HG03066 (cell line): Measurements from ENCODE around the gene PIMREG.

Source experiments
- ATAC-seq: cut with Tn5 transposase; IDR thresholded peaks from one replicate; pipeline ENCODE4 v1.9.1; 2021; ENCODE audit warnings: low read depth; ENCODE audit not compliant: unreplicated experiment

PIMREG gene, protein sequence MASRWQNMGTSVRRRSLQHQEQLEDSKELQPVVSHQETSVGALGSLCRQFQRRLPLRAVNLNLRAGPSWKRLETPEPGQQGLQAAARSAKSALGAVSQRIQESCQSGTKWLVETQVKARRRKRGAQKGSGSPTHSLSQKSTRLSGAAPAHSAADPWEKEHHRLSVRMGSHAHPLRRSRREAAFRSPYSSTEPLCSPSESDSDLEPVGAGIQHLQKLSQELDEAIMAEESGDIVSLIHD

DNA sequence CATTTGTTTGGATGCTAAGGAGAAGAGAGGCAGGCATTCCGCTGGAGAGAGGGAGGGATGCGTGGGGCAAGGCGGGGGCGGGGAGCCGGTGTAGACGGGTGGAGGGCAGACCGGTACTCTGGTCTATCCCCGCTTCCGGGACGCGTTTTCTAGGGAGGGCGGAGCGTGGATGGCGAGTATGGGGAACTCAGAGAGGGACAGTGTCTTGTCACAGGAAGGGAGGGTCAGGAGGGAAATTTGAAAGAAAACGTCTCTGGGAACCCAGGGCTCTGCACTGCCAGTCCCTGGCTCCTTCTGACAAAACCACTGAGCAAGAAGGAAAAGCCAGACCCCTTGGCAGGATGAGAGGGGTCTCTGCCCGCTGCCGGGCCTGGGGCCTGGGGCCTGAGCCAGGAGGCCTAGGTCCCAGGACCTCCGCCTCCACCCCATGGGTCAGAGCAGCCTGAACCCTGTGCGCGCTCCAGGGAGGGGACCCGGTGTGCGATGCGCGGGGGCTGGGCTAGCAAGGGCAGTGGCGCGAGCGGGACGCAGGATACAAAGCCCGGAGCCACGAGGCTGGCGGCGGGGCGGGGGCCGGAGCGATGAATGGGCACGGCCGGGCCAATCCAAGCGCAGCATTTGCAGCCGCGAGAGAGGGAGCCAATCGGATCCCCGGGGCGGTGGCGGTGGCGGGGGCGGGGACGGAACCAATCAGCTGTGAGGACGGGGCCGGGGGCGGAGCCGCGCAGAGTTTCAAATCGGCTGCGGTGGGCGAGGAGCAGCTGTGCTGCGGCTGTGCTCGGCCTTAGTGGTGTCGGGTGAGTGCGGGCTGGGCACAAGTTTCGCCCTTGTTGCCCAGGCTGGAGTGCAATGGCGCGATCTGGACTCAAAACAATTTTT, at the start of gene PIMREG:
TSS of gene PIMREG (plus strand) at position 764 of the 879 bp plus-strand sequence. CDS start 656 bp downstream, outside the sequence.
- peak; percentile 82 for ATAC-seq

DNA sequence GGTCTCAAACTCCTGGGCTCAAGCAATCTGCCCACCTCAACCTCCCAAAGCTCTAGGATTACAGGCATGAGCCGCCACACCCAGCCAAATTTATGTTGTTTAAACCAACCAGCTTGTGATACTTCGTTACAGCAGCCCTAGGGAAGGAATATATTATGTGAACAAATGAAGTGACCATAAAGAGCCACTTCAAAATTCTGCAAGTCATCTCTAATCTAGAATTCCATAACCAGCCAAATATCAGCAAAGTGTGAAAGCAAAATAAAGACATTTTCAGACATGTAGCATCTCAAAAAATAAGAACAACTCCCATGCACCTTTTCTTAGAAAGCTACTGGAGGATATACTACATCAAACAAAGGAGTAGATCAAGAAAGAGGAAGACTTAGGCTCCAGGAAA, 45.3 kb upstream of the PIMREG start:
- no peak for ATAC-seq

DNA sequence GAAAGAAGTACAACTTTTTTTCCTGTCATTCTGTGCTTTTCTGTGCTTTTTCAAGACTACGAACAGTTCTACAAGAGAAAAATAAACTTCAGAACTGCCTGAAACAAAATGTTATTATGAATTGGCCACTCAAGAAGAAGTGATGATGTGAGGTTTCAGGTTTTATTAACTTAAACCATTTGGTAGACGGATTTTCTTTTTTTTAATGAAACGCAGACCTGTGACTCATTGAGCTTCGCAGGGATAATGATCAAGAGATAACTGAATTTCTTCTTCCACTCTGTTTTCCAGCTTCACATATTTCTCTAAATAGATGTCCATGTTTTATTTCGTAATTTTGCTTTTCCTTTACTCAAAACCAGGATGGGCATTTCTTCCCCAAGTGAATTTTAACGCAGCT, 42.0 kb upstream of the PIMREG start:
- no peak for ATAC-seq

DNA sequence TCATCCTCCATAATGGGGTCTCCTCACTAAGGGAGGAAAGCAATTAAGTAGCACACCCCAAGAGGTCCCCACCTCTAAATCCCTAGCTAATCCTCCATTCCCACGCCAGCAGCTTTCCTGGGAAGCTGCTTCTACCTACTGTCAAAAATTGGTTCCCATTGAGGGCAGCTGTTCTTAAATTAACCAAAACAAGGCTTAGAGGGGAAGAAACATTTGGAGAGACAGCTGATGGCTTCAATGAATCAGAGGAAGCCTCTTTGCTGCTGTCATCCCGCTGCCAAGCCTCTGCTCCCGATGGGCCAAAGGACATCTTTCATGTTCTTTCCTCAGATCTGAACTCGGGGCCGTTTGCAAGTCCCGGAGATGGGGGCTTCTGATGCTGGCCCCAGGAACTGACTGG, 36.0 kb upstream of the PIMREG start:
- no peak for ATAC-seq

DNA sequence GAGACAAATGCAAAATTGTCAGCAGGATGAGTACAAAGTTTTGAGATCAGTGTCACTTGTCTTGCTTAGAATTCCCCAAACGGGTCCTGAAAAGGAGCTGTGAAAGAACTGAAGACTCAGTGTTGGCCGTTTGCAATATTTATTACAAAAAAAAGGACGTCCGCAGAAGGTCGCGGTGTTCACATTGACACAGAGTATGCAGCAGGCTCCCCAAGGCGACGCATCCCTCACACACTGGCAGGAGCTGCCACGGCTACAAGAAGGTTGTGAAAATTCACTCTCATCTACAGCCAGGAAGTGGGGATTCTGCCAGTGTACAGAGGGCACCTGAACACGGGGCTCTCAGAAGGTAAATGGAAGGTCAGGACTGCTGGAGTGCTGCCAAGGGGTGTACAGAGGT, 35.5 kb upstream of the PIMREG start:
- no peak for ATAC-seq

DNA sequence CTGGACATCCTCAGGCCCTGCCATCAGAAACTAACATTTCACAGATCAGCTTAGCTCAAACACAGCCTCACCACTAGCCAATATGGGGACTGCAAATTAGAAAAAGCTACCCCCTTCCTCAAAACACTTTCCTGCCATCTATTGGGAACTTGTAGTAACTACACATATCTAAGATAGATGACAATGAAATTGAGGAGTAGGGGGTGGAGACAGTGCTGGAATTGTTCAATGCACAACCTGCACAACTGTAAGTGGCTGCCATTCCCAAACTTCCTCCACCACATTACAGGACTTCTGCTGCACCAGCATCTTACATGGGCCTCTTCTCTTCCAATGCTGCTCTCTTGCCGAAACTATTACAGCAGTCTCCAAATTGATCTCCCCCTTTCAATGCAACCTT, 31.2 kb upstream of the PIMREG start:
- no peak for ATAC-seq

DNA sequence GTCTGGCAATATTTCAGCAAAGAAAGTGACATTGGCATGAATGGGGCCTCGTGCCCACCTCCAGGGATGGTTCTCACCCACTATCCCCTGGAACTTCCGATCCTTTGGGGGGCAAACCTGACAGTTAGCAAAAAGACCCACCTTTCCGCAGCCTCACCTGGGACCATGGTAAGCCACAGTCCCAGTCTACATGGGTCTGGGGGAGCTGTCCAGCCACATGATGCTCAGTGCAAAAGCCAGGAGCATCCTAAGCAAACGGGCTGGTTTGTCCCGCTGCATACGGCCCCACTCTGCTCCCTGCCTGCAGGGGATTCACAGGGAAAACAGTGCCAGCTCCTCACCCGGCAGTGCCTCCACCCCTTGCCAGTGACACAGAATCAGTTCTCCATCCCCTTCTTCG, 28.6 kb upstream of the PIMREG start:
- ATAC-seq: no peak

DNA sequence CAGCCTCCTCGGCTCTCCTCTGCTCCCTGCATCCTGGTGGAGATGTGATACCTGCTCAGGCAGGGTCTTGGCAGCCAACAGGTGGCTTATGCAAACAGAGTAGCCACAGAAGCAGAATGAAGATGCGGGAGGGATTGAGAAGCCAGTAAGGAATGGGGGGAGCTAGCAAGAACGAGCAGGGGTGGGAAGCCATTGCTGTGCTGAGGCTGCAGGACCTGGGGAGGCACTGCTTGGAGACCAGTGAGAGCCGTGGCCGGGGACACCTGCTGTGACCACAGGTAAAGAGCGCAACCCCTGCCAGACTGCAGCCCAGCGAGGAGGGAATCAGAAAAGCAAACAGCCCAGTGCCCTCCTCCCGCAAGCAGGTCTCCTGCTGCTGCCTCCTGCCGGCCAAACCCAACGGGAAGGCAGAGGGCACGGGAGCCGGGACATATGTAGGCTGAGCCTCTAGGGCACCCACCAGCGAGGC, 24.0 kb upstream of the PIMREG start:
- no peak for ATAC-seq

DNA sequence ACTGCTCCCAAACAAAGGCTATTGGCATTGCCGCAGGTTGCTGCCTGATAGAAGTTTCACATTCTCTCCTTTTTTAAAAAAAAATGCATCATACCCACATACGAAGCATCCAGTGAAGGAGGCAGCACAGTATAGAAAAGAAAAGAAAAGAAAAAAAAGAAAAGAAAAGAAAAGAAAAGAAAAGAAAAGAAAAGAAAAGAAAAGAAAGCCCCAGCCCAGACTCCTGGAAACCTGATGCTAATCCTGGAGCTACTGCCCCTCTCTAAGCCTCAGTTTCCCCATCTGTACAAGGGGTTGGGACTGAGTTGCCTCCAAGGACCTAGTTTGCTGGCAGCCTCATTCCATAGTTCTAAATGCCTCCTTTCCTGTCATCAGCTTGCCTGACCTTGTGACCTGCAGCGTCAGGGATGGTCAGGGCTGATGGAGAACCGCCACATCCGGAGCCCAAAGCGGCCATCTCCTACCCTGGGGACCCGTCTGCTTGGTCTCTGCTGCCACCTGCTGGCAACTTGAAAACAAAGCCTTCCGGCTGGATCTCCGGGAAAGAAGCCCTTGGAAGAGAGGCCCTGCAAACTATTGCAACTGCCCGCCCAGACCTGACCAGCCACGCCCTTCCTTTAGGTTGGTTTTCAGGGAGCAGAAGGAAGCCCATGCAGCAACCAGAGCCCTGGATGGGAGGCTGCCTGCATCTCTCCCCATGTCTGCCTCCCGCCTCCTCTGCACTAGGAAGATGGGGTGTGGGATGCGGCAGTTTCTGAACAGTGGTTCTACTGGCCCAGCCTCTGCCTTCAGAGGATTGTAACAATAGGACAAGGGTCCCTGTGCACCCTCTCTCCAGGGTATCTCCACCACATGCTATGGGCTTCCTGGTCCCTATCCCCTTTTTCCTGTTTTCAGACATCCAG, 22.3 kb upstream of the PIMREG start:
- ATAC-seq: no peak

DNA sequence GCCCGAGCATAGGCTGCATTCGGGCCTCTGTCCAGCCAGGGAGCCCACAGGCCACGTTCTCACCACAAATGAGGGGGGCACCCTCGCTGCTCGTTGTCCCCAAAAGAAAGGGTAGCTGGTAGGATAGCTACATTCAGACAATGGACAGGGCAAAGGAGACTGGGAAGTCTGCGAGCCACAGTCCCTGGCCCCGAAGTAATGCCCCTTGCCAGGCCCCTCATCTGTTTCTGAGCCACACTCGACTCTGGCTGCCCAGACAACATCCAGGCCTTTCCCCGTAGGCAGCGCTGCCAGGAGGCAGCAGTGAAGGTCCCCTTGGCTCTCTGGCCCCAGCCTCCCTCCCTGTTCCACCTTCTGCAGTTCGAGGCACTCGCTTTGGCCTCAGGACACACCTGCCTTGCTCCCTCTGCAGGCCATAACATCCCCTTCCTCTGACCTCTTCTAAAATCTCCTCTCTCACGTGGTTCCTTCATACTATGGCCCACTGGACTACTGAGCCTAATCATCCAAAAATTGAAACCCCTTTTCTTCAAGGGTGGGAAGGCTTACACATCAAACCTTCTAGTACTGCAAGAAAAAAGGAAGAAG, 21.5 kb upstream of the PIMREG start:
- ATAC-seq: no peak

DNA sequence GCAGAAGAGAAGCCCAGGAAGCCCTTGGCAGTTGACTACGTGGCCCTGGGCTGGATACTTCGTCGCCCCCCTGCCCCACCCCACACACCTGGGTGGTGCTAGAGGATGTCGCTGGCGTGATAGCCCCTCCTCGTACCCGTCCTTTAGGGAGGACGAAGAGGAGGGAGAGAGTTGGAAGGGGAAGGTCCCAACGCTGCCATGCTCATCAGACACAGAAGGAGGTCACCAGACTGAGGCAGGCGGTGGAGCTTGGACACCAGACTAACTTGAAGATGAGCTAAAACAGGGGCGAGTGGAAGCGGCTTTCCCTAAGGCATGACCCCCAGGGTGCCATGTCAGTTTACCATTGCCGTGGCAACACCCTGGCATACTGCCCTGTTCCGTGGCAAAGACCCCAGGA, 20.3 kb upstream of the PIMREG start:
- ATAC-seq: no peak

DNA sequence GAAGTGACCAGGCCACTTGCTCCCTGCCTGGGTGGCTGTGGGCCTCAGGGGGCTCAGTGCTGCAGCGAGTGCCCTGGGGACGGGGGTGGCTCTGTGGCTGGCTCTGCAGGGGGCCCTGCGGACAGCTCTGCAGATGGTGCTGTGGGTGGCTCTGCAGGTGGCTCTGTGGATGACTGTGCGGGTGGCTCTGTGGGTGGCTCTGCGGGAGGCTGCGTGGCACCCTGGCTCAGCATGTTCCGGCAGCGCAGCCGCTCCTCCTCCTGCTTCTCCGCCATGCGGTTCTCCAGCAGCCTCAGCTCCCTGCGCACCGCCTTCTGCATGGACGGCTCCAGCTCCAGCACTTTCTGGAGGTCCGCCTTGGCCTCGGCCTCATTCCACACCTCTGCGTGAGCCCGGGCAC, 18.8 kb upstream of the PIMREG start:
- no peak for ATAC-seq

DNA sequence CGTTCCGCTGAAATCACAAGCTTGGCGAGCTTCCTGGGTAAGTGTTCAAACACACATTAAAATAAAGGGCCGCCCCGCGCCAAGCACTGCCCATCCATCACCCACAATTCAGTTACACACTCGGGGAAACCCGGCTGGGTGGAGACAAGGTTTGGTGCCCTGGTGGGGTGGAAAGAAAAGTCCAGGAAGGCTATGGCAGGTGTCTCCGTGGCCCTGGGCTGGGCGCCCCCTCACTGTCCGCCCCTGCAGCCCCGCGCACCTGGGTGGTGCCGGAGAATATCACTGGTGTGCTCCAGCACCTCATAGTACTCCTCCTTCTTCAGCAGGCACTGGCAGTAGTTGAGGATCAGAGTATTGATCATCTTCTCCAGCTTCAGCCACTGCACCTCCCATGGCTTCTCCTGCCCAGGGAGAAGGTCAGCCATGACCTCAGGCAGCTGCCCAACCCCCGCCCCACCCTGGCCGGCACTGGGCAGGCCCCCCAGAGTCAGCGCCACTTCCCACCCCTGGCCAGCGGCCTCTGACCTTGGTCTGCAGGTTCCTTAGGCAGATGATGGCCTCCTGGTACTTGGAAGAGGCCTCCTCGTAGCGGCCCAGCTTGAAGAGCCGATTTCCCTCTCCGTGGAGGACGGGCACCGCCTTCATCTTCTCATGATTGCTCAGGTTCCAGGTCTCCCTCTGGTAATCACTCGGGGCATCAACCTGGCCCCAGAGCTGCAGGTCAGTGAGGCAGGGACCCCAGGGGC, 17.7 kb upstream of the PIMREG start:
- no peak for ATAC-seq

DNA sequence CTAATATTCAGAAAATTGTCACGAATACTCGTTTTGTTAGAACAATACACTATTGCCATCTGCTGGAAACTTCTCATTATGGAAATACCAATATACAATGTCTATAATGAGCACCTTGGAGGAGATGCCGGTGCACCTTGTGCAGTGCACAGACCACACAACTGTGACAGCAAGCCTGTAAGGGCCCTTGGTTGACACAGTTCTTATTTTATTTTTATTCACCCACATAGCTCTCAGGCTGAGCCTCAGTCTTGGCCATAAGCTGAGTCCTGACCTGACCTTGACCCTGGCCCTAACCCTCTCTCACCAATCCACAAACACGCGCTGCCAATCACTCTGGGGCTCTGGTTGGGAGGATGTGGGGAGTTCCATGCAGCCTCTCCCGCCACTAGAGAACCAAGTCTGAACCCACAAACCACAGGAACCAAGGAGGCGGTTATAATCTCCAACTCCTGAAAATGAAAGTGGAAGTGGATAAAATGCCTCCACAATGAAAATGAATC, 16.9 kb upstream of the PIMREG start:
- no peak for ATAC-seq

DNA sequence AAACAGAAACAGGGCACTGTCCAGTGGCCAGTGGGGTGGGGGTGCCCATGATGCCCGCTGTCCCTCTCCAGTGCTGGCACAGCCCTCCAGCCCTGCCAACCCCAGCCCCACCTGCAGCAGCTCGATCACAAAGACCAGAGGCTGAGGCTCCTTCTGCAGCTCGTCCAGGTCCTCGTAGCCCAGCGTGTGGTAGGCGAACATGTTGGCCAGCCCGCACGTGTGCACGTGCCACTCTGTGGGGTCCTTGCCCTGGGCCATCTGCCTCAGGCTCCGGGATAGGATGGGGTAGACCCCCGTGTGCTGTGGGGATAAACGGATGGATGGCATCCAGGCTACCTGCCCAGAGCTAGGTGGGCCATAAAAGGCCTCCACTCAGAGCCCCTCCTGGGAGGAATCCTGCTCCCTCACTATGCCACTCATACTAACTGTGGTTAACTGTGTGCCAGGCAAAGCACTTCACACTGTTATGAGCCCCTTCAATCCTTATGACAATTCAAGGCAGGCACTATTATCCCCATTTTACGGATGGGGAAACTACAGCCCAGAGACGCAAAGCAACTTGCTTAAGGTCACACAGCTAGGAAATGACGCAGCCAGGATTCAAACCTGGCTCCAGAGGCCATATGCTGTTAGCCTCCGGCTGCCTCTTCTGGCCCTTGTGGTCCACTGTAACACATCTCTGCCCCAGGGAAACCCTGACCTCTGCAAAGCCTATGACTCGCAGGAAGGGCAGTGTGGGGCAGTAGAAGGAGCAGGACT, 15.9 kb upstream of the PIMREG start:
- no peak for ATAC-seq

DNA sequence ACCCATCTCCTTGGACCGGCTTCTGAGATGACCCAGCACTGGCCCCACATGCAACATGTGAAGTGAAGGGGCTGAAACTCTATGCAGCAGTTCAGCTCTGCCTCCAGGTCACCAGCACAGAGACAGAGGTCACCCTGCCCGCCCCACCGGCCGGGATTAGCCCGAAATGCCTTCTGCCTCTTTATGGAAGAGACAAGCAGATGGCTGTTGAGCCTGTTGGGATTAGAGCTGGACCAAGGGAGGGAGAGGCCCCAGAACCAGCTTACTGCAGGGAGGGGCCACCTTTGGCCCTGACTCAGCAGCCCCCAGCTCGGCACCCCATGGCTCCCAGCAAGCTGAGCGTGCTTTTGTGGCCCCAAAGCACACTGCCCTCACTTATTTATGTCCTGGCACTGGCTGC, 15.0 kb upstream of the PIMREG start:
- no peak for ATAC-seq

DNA sequence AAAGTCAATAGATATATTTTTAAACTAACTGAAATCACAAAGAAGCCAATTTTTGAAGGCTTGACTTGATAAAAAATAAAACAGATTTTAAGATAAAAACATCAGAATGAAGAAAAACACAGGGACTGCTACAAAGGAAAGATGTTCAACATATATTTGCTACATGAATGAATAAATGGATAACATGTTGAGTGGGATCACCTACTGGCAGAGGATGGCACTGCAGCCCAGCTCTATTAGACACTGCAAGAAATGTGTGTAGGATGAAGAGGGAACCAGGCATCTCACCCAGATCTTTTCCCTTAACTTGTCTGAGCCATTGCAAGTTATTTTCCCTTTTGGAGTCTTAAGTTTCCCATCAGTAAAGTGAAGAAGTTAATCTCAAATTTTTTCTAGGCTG, 13.5 kb upstream of the PIMREG start:
- ATAC-seq: no peak

DNA sequence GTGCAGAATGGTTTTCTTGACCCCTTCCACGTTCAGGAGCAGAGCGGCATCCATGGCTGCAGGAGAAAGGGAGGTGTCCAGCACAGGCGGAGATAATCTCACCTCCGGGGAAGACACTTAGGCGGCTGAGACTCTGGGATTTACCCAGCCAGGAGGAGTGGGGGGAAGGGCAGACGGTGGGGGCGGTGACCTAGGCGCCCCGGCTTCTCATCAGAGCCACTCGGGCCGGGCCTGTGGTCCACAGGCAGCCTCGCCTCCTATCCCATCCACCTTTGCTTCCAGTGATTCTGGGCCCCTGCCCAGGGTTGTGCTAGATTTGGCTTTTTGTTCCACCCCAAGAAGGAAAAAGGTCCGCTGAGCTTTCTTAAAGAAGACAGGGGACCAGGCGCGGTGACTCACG, 9.2 kb upstream of the PIMREG start, which contains the start of gene AIPL1:
TSS of gene AIPL1 (minus strand) at position 71 of the 400 bp plus-strand sequence. CDS start at position 54, 17 bp downstream.
- ATAC-seq: no peak

DNA sequence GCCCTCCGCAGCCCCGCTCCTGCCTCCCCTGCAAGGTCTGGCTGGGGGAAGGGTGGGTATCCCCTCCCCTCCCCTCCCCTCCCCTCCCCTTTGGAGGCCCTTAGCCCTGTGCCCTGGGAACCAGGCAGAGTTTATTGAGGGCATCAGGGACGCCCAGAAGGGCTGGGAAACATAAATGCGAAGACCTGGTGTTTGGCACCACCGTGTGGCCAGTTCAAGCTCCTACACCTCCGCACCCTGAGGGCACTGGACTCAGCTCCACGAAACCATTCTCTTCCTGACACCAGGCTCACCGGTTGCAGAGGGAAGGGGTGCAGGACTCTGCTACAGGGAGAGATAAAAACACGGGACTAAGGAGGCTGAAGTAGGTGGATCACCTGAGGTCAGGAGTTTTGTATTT, 8.3 kb upstream of the PIMREG start:
- no peak for ATAC-seq
